Measurements from ENCODE around the gene CXCL5.

Gene CXCL5

DNA sequence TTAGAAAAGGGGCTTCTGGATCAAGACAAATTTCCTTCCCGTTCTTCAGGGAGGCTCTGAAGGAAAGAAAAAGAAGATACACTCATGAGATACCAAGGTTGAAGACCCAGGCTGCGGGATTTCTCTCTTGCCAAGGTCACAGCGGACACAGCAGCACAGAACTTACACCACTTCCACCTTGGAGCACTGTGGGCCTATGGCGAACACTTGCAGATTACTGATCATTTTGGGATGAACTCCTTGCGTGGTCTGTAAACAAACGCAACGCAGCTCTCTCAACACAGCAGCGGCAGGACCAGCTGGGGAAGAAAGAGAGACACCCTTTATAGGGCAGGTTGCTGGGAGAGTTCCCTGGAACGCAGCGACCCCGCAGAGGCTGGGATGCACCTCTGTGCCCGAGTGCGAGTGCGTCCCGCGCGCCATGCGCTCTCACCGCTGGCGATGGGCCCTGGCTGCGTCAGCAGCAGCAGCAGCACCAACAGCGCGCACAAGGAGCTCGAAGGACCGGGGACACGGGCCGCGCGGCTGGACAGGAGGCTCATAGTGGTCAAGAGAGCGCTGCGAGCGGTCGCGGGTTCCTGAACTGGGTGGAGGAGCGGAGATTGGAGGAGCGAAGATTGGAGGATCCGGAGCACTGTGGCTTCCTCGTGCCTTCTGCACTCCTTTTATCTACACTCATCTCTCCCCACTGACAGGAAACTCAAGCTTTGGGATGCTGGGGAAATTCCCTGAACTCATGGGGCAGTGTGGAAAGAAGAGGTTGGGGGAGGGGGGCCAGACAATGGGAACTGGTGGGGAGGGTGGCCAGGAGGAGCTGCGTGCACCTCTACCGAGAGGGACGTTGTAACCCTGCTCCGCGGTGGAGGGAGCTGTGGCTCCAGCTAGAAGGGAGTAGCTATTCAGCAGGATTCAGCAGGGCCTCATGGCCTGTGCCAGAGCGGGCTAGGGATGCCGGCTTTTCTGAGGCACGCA, at the start of gene CXCL5:
TSS of gene CXCL5 (minus strand) at position 638 of the 972 bp plus-strand sequence. CDS start at position 542, 96 bp downstream.
- DNase-seq (ENCODE audit: low read depth) = no peak

DNA sequence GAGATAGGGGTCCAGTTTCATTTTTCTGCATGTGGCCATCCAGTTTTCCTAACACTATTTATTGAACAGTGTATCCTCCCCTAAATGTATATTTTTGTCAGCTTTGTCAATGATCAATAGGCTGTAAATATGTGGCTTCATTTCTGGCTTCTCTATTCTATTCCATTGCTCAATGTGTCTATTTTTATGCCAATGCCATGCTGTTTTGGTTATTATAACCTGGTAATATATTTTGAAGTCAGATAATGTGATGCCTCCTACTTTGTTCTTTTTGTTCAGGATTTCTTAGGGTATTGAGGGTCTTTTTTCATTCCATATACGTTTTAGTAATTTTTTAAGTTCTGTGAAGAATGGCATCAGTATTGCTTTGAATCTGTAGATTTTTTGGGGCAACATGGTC, 48.7 kb upstream of the CXCL5 start:
- DNase-seq (ENCODE audit: low read depth) = no peak

DNA sequence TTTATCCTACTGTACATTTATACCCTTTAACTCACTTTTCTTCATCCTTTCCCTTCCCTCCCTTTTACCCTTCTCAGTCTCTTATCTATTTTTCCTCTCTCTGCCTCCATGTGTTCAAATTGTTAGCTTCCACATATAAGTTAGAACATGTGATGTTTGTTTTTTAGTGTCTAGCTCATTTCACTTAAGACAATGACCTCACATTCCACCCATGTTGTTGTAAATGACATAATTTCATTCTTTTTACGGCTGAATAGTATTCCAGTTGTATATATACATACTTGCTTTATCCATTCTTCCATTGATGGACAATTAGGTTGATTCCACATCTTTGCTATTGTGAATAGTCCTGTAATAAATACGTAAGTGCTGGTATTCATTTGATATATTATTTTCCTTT, 47.3 kb upstream of the CXCL5 start:
- DNase-seq (ENCODE audit: low read depth) = no peak

DNA sequence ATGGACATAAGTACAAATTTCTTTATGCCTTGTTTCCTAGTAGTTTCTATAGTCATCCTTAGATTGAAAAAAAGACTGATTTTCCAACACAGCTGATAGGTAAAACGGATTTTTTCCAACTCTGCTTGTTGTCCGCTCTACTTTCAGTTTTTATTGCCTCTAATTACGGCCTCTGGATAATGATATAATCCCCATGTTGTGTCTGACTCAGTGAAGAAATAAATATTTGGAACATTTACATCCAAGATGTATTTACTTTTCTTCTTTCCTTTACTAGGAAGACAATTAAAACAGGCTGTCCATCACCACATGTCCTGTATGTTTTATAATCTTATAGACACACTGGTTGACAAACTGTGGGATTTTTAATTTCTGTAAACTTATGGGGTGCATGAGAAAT, 46.8 kb upstream of the CXCL5 start:
- no peak for DNase-seq (ENCODE audit: low read depth)

DNA sequence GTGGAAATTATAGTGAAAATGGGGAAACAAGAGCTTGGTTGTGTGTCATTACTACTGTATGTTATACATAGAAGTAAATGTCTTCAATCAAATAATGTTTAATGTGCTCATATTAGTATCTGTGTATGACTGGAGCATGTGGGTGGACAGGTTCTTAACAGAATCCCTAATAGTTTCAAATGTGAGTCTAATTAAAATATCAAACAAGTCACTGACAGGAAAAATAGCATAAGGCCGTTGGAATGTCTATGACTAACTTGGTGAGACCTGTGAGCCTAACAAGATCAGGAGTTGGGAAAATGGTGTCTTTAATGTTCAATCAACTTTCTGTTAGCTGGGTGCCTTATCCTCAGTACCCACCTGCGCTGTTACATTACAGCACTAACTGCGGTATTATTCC, 46.2 kb upstream of the CXCL5 start:
- DNase-seq (ENCODE audit: low read depth) = no peak

DNA sequence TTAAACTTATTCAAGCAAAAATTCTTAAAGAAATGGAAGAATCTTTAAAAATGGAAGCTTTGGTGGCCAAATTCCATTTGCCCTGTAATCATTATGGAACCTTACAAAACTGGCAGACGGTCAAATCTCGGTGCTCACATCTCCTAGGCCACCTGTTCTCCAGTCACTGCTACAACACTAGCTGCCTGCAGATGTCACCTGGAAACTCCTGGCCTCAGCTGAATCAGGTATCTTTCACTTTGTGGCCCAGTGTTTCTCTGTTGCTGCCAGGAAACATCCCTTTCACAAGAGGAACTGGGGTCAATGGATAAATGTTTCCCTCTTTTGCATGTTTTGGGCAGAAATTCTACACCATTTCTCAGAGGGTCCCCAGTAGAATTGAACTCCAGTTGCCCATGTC, 44.2 kb upstream of the CXCL5 start:
- DNase-seq (ENCODE audit: low read depth) = no peak

DNA sequence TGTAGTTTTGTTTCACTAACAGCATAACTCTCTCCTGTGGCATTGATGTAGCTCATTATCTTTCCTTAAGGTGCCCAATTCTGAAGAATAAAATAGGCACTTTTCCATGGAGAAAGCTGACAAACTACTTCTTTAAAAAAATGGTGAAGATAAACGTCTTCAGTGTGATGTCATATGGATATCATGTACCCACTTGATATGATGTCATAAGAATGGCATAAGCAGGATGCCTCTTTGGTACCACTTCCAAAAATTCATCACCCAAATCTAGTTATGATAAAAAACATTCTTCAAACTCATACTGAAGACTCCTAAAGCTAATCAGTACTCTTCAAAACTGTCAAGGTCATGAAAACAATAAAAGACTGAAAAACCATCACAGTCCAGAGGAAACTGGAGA, 42.9 kb upstream of the CXCL5 start:
- no peak for DNase-seq (ENCODE audit: low read depth)

DNA sequence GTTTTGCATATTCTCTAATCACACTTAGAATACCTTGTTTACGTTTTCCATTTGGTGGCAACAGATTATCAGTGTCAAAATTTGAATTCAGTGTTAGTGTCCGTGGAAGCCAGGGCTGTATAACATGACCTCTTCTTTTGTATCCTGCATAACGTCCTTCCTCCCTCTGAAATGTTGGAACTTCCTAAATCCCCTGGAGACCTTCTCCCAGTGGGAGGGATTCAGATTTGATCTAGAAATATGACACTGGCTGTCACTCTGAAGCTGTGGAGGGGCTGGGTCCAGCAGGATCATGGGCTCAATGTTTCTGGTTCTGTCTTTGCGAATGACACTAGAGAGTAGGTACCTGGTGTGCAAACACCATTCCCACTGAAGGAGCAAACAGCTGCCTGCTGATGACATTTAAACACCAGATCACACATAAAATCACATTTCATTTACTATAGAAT, 40.9 kb upstream of the CXCL5 start:
- DNase-seq (ENCODE audit: low read depth) = no peak

DNA sequence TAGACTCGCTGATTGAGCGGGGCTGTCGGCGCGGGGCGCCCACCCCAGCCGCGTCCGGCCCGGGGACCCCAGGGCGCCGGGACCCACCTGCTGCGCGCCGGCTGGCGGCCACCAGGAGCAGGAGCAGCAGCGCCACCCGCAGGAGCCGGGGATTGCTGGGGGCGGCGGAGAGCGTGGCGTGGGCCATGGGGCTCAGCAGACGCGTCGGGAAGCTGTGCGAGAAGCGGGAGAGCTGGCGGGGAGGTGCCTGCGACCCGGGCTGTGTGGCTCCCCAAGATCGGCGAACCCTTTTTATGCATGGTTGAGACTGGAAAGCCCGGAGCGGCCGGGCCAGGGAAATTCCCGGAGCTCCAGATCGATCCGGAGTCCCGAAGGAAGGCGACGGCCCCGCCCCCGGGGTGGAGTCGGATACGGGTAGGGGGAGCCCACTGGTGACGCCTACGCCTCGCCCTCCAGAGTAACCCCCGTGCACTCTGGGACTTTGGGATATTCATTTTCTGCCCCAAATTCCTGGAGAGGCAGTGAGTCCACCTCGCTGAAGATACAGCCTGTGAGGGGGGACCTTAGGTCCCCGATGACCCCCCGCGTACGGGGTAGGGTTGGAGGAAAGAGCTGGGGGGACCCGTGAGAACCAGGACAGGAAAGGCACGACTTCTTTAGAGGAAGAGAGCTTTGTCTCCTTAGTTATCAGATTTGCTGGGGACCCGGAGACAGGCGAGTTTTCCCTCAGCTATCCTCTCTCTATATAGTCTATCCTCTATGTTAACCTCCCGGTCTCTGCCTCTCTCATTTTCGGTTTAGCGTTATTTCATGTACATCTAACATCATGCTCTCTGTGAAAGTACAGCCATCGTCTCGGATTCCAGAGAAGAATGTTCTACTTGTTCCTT, 40.2 kb upstream of the CXCL5 start, which contains the start of gene CXCL3:
TSS of gene CXCL3 (minus strand) at position 265 of the 890 bp plus-strand sequence. CDS start at position 187, 78 bp downstream.
- DNase-seq (ENCODE audit: low read depth) = no peak

DNA sequence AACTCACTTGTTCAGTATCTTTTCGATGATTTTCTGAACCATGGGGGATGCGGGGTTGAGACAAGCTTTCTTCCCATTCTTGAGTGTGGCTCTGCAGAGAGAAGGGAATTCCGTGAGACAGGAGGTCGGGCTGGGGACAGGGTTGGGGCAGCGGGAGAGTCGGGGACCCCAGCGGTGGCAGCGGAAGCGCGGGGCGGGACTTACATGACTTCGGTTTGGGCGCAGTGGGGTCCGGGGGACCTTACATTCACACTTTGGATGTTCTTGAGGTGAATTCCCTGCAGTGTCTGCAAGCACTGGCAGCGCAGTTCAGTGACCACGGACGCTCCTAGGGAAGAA, 39.6 kb upstream of the CXCL5 start:
- DNase-seq (ENCODE audit: low read depth) = no peak

DNA sequence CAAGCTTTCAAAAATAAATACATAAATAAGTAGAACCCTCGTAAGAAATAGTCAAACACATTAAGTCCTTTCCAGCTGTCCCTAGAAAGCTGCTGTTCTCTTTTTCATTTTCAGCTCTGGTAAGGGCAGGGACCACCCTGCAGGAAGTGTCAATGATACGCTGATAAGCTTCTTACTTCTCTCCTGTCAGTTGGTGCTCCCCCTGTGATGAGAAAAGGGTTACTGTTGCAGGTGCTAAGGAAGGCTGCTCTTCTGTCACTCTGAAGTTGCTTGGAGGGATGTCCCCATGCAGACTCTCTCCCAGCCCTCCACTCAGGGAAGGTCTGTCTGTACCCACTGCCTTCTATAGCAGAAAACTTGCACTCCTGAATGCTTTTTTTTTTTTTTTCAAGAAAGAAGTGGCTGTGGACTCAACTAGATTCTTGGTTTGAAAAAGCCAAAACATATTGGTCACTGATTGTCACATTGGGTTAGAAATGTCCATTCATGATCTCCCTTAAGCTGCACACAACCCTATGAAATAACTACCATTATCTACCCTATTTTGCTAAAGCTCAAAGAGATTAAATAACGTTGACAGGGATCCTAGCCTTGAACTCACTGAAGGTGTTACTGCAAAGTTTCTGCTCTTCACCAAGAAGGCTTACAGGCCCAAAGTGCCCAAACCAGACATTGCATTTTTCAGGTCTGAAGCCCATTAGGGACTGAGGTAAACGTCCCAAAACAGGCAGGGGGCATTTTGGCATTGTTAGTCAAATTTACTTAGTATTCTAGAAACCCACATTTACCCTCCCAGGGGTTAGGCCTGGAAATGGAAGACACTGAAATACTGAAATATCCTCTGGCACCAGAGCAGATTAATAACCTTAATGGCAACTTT, 38.8 kb upstream of the CXCL5 start:
- DNase-seq (ENCODE audit: low read depth) = no peak

DNA sequence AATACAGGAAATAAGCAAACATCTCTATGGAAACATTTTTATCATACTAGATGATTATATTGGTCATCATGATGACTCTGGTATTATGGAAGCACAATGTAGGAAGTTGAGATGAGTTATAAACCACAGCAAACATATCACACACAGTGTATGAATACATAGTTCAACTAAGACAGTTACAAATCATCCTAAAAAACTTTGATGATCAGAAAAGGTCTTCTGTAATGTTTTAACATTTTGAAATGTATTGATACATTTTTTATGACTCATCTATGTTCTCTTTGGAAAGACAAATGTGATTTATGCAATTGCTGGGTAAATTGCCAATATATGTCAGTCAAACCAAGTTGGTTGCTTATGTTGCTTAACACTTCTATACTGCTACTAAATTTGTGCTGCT, 35.3 kb upstream of the CXCL5 start:
- no peak for DNase-seq (ENCODE audit: low read depth)

DNA sequence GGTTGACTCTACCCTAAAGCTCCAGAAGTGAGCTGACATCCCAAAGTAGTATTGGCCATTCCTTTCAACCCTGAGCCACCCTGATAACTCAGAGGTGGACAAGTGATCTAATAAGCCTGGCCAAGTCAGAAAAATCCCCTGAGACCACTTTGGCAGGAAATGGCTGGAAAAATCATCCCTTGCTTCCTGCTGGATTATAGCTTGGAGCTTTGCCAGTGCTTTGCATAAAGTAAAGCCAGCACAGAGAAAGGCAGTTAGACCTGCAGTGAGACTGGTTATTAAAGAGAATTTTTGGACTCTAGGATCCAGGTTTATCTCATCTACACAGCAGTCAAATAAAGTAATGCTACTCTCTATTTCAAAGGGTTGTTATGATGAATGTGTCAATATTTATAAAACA, 33.6 kb upstream of the CXCL5 start:
- DNase-seq (ENCODE audit: low read depth) = no peak

DNA sequence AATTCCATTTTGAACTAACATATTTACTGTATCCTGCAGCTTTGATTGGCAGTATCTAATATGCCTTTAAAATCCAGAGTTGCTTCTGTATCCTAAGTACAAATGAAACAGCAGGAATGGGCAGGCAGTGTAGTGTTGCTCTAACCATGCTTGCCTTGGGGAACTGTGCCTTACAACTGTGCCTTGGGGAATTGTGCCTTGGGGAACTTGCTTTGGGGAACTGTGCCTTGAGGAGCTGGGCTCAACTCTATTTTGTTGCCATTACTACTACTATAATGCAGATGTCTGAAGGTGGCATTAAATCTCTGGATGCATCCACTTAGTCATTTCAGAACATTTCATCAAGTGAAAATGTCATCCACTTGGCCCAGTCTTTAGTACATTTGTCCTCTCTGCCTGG, 33.1 kb upstream of the CXCL5 start:
- no peak for DNase-seq (ENCODE audit: low read depth)

DNA sequence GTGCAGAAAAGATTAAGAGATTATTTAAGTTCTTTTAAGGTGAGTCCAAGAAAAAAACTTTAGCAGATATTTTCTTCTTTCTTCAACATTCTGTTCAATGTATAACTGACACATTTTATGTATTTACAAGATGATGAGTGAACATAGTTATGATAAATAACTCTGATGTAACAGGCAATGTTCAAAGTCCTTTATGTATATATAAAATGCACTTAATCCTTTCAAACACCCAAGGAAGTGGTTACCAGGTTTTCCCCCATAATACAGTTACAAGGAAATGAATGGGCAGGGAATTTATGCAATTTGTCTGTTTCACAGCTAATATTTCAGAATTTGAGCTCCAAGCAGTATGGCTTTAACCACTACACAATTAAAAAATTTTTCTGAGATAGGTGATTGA, 31.8 kb upstream of the CXCL5 start:
- no peak for DNase-seq (ENCODE audit: low read depth)

DNA sequence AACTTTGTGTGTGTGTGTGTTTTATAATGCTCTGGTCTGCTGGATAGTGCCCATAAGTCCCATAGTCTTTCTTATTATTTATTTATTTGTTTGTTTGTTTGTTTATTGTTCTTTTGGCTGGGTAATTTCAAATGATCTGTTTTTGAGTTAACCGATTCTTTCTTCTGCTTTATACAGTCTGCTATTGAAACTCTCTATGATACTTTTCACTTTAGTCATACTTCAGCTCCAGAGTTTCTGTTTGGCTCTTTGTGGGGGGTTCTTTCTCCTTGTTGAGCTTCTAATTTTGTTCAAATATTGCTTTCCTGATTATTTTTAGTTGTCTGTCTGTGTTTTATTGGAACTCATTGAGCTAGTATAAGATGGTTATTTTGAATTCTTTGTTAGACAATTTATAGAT, 30.0 kb upstream of the CXCL5 start:
- DNase-seq (ENCODE audit: low read depth) = no peak

DNA sequence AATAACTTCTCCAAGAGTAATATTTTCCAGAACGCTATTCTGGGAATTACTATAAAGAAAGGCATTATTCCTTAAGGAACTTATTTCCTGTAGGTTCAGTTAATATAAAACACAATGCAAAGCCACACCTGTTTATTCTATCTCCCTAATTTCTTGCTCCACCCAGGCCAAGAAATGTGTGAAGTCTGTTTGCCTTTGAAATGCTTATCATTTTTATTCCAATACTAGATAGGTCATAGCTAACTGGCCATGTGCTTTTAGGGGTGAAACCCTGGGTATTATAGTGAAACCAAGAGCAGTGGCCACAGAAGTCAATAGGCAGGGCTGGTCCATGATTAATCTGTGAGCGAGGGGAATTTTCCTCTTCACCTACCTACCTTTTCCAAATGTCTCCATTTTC, 25.2 kb upstream of the CXCL5 start:
- DNase-seq (ENCODE audit: low read depth) = no peak

DNA sequence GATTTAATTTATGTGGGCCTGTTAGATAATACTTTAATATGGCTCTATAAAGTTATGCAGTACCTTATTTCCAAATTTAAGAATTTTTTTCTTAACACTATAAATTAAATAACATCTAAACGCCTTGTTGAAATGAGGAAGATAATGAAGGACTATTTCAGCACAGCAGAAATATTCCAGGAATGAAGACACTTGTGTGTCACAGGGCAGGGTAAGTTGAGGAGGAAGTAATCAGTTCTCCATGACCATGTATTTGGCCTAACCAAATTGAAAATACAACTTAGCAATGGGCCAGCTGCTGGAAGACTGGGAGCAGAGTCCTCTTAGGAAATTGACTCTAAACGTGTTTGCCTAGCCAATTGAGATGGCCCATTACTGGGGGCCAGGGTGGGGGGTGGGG, 23.1 kb upstream of the CXCL5 start:
- no peak for DNase-seq (ENCODE audit: low read depth)

DNA sequence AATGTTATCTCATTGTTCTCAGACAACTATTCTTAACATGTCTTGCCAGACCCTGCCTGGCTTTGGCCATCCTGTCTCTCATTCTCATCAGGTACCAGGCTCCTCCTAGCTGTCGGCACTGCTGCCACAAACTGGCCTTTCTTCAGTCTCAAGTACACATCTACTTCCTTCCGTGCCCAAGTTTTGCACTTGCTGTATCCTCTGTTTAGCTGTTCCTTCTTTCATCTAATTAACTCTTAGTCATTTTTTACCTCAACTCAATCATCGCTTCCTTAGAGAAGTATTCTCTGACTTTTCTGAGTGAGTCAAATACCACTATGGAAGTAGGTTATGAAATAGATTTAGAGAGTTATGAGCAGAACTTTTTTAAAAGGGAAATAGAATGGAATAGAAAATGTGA, 20.3 kb upstream of the CXCL5 start:
- no peak for DNase-seq (ENCODE audit: low read depth)

DNA sequence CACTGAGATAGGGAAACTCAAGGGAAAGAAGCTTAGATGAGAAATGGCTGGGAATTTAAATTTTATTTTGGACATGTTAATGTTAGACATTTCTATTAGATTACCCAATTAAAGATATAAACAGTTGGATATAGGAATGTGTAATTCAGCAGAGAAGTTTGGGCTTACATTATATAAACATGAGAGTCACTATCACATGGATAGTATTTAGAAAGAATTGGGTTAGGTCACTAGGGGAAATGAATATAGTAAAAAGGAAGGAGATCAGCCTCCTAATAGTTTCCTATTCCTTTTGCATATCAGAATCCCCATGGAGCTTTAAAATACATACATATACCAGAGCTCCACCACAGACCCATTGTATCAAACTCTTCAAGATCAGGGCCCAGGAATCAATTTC, 19.6 kb upstream of the CXCL5 start:
- DNase-seq (ENCODE audit: low read depth) = no peak

DNA sequence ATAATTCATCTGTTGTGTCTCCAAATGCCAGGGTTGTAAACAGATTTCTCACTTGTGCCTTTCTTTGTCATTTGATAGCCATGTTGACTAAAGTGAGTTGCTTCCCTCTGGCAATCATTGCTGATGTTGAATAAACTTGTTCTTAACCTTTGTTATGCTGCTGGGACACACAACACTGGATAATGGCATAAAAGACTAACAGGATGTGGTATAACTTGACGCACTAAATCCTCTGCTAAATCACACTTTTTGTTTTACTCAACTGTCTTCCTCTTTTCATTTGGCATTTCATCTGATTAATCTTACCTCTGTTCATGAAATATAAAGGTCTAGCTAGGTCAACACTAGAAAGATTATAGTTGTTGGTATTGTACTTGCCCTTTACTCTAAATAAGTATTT, 17.6 kb upstream of the CXCL5 start:
- DNase-seq (ENCODE audit: low read depth) = no peak

Measured in stimulated activated CD8-positive, alpha-beta memory T cell treated with anti-CD3 and anti-CD28 coated beads, Interleukin-4, amount 100 ng/mL, for 24 hours (primary cell).